Testis (tissue), 2 donors: ENCODE results near the gene FIP1L1.

Experiments
- POLR2A ChIP-seq: fragments of 450-650 bp; IDR thresholded peaks from one replicate; pipeline ENCODE4 v1.6.1; 2017; ENCODE audit warnings: antibody characterized with exemption, mild to moderate bottlenecking, moderate library complexity
- TF ChIP-seq, protein P1 (sequence below), 3 experiments: fragments of 450-650 bp in 2 of 3; fragments of 200-600 bp in 1 of 3; sonication (generic) in 1 of 3; IDR thresholded peaks; one replicate each; pipeline ENCODE4 v1.5.1; 2016 to 2019; ENCODE audit warnings: antibody characterized with exemption in 3 of 3, mild to moderate bottlenecking in 2 of 3, moderate library complexity in 1 of 3

- TF ChIP-seq, protein P1, sequence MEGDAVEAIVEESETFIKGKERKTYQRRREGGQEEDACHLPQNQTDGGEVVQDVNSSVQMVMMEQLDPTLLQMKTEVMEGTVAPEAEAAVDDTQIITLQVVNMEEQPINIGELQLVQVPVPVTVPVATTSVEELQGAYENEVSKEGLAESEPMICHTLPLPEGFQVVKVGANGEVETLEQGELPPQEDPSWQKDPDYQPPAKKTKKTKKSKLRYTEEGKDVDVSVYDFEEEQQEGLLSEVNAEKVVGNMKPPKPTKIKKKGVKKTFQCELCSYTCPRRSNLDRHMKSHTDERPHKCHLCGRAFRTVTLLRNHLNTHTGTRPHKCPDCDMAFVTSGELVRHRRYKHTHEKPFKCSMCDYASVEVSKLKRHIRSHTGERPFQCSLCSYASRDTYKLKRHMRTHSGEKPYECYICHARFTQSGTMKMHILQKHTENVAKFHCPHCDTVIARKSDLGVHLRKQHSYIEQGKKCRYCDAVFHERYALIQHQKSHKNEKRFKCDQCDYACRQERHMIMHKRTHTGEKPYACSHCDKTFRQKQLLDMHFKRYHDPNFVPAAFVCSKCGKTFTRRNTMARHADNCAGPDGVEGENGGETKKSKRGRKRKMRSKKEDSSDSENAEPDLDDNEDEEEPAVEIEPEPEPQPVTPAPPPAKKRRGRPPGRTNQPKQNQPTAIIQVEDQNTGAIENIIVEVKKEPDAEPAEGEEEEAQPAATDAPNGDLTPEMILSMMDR (IDR thresholded peaks at IDR 0.05), result no peak
- no peak for TF ChIP-seq POLR2A
Observed at GRCh38 chr4:53346920-53347852, 30.3 kb upstream of the FIP1L1 start.
